Astrocyte of the cerebellum (primary cell): ENCODE data around the gene ZMIZ1.

Experiments used
- DNase-seq: peaks from one replicate; pipeline ENCODE4 v3.0.0-alpha.2; 2011; ENCODE audit warnings: low read depth
- H3K4me3 ChIP-seq: 2 replicates; pipeline ENCODE4 v1.5.1; 2011; ENCODE audit warnings: mild to moderate bottlenecking, low read depth, low read length, moderate library complexity
- in situ Hi-C: cut with HindIII; loops from 2 replicates; pipeline ENCODE4 v1.10.0; 2017; ENCODE audit warnings: low sequenced_read_pairs
- TF ChIP-seq, protein P1 (sequence below): IDR thresholded peaks from 2 replicates; pipeline ENCODE4 v1.5.1; 2012; ENCODE audit warnings: low read length, low read depth, moderate library complexity, mild to moderate bottlenecking; ENCODE audit errors: missing control alignments

The ZMIZ1 gene

DNA sequence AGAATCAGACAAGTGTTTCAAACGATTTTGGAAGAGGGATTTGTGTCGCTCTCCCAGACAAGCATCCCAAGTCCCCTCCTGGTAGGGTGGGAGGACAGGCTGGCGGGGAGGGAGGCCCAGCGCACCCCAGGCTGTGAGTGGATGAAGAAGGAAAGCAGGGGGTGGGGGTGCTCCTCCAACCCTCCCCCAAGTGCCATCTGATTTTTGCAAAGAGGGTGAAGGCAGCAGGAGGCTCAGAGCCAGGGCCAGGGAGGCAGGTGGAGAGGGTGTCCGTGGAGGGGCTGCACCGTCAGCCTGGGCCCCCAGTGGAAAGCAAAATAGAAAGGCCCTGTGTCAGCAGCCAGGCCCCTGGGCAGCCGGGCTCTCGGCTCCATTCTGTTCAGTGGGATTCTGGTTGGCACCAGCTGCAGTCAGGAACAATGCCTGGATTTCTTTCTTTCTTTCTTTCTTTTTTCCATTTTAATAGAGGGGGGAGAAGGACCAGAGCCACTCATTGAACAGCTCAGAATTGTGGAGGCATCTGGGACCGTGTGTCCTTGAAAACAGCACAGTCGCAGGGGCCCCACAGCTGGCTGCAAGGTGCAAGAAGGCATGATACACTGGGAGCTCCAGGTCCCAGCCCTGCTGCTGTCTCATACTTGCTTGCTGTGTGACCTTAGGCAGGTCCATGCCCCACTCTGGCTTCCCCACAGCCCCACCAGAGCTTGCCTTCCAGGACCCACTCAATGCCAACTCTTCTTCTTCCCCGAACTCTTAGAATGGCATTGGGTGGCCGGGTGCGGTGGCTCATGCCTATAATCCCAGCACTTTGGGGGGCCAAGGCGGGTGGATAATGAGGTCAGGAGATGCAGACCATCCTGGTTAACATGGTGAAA is 7.1 kb upstream of the ZMIZ1 start:
- in situ Hi-C loops: no loop called here
- TF ChIP-seq, protein P1, sequence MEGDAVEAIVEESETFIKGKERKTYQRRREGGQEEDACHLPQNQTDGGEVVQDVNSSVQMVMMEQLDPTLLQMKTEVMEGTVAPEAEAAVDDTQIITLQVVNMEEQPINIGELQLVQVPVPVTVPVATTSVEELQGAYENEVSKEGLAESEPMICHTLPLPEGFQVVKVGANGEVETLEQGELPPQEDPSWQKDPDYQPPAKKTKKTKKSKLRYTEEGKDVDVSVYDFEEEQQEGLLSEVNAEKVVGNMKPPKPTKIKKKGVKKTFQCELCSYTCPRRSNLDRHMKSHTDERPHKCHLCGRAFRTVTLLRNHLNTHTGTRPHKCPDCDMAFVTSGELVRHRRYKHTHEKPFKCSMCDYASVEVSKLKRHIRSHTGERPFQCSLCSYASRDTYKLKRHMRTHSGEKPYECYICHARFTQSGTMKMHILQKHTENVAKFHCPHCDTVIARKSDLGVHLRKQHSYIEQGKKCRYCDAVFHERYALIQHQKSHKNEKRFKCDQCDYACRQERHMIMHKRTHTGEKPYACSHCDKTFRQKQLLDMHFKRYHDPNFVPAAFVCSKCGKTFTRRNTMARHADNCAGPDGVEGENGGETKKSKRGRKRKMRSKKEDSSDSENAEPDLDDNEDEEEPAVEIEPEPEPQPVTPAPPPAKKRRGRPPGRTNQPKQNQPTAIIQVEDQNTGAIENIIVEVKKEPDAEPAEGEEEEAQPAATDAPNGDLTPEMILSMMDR: no peak
- DNase-seq: no peak
- no peak overlapping the region for H3K4me3 ChIP-seq

DNA sequence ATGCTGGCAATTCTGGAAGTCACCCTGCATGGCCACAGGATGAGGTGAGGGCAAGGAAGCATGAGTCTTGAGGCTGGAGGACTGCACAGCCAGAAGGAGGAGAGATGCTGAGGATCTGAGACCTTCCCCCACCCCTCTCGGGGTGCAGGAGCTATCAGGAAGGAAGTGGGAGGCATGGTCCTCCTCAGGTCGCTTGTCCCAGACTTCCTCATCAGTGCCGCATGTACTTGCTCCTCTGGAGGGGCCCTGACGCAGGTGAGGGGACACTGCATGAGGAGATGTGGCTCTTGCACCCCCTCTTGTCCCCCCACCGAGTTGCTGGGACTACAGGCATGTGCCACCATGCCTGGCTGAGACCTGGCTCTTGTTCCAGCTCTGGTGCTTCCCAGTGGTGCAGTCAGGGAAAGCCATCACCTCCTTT is 5.7 kb upstream of the ZMIZ1 start:
- H3K4me3 ChIP-seq: no peak overlapping the region

DNA sequence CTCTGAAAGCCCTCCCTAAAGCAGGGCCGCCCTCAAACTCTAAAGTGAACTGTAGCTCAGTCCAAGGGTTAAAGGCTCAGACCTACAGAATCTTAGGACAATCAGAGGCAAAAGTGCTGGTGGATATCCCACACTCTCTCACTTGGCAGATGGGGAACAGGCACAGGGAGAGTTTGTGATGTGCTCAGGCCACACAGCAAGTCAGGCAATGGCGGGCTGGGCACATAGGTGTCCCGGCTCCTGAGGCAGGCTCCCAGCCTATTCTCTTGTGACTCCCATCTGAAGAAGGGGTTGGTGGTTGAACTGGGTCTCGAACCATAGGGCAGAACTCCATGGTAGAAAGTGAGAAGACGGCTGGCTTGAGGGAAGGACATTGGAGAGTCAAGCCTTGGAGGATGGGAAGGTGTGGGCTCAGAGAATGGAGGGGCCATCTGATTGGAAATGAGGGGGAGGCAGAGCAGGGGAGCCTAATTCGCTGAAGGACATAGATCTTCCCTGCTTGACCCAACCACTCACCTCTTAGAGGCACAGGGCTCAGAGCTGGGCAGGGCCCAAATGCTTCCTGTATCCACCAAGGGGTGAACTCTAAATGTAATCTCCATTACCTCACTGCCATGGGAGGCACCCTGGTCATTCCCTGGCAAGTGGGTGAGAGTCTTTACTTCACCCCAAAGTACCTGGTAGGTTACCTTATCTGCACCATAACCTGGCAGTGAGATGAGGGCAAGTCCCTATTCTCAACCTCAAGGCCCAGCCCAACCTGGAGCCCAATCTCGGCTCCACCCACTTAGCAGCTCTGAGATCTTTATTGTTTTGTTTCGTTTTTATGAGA is 4.9 kb upstream of the ZMIZ1 start:
- DNase-seq: no peak
- in situ Hi-C loops: no loop called here
- TF ChIP-seq, protein P1: no peak
- H3K4me3 ChIP-seq: no peak overlapping the region

More for the DNA sequence above, 5.7 kb upstream of the ZMIZ1 start:
- in situ Hi-C loops: no loop called here
- TF ChIP-seq, protein P1: no peak
- DNase-seq: no peak

DNA sequence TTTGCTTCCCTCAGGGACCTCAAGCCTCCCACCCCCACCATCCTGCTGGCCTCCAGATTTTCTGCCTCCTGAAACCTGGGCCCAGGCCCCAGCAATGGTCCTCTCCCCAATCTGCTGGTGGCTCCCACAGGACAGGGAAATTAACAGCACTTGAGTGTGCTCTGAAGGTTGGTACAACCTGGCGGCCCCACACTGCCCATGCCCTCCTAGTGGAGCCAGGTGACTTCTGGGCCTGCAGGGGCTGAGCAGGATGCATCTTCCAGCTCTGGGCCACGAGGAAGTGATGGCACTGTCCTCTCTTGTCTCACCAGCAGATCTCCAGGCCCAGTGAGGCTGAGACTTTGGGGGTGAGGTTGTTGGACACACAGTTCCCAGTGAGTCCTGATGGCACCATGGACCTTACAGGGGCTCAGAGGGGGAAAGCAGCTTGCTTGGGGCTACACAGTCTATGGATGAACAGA is 3.6 kb upstream of the ZMIZ1 start:
- no peak overlapping the region for H3K4me3 ChIP-seq
- DNase-seq: no peak
- TF ChIP-seq, protein P1: no peak
- in situ Hi-C loops: no loop called here

DNA sequence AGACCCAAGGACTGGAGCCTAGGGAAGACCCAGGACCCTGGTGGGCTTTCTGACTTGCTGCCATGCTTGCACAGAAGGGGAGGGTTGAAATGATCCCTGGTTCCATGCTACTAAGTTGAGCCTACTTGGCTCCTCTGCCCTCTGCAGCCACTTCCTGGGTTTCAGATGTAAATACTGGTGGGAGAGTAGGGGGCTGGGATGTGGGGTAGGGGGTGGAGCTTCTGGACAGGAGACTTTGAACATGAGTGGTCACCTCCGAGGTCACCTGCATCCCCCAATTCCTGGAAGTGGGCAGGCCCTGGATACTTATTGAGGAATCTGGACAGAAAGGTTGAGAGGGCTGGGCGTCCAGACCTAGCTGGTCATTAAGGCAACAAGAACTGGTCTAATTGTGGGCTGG is 2.9 kb upstream of the ZMIZ1 start:
- in situ Hi-C loops: no loop called here
- no peak overlapping the region for H3K4me3 ChIP-seq
- TF ChIP-seq, protein P1: no peak
- DNase-seq: no peak

DNA sequence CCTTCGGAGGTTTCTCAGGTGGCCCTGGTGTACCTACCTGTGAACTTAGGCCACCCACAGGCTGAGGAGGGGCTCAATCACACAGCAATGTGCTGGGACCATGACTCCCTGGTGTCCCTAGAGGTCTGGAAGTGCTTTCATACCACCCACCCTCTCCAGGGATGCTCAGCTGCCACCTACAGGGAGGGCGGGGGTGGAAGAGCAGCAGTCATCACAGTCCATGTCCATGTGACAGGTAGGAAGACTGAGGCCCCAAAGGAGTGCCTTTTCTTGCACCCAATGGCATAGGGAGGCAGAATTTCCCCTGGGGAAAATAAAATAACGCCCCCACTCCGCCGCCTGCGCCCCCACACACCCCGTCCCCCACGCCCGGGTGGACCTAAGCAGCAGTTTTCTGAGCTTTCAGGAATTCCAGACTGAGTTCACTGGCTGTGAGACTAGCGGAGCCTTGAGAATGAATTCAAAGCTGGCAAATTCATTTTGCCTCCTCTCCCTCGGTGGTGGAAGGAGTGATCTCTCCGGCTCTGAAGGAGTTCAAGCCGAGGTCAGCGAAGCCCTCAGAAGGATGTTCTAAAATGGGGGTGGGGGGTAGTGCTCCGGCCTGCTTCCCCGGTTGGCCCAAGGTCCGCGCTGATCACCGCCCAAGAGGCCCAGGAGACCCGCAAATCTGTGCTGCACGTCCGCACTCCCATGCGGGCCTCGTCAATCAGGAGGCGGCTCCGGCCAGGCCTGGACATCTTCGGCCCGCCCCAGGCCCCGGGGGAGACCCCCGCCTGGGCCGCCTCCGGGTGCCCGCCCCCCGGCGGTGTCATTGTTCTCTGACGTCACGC is 2.1 kb upstream of the ZMIZ1 start:
- in situ Hi-C loops: no loop called here

More for the DNA sequence above, 2.1 kb upstream of the ZMIZ1 start:
- TF ChIP-seq, protein P1: peak; percentile 20
- DNase-seq: no peak
- H3K4me3 ChIP-seq: peak overlapping the region; percentile 98
